HG02678 (cell line): ENCODE measurements around the gene METRNL.
"Not testable (repeated sequence)": the region's sequence is repeated elsewhere in the genome, so short reads cannot be mapped to it uniquely, and the experiment has no call there.

Source experiments
- ATAC-seq: cut with Tn5 transposase; IDR thresholded peaks from one replicate; pipeline ENCODE4 v1.9.1; 2021; ENCODE audit warnings: mild to moderate bottlenecking, moderate library complexity; ENCODE audit not compliant: unreplicated experiment

The METRNL gene, protein sequence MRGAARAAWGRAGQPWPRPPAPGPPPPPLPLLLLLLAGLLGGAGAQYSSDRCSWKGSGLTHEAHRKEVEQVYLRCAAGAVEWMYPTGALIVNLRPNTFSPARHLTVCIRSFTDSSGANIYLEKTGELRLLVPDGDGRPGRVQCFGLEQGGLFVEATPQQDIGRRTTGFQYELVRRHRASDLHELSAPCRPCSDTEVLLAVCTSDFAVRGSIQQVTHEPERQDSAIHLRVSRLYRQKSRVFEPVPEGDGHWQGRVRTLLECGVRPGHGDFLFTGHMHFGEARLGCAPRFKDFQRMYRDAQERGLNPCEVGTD

DNA sequence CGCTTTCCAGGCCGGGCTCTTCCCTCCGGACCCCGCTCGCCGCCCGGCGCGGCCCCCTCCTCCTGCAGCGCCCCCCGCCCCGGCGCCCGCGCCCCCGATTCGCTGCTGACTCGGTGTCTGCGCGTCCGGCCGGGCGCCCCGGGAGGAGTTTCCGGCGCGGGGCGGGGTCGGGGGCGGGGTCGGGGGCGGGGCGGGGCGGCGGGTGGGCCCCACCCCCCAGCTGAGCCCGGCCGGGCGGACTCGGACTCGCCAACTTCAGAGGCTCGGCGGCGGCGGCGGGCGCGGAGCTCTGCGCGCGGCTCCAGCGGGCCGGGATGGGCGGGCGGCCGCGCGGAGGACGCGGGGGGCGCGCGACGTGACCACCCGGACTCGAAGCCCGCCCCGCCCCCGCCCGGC, at the start of gene METRNL:
METRNL (plus strand) TSS at position 258 of the 396 bp plus-strand sequence. CDS start 207 bp downstream, outside the sequence.
- peak; percentile 52 for ATAC-seq

DNA sequence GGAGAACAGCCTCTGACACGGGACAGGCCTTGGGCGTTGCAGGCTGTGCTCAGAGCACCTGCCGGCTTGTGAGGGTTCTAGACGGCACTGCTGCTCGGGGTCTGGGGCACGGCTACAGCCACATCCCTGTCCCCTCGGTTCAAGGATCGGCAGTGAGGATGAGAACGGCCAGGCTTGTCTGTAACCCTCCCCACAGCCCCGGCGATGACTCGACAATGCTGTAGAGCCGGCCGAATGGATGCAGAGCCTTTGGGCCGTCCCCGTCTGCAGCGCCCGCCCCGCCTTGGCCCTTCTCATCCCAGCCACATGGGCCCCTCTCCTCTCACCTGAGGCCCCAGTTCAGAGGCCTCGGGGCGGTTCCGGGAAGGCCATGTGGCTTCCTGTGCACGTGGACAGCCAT, 49.0 kb upstream of the METRNL start:
- no peak for ATAC-seq

DNA sequence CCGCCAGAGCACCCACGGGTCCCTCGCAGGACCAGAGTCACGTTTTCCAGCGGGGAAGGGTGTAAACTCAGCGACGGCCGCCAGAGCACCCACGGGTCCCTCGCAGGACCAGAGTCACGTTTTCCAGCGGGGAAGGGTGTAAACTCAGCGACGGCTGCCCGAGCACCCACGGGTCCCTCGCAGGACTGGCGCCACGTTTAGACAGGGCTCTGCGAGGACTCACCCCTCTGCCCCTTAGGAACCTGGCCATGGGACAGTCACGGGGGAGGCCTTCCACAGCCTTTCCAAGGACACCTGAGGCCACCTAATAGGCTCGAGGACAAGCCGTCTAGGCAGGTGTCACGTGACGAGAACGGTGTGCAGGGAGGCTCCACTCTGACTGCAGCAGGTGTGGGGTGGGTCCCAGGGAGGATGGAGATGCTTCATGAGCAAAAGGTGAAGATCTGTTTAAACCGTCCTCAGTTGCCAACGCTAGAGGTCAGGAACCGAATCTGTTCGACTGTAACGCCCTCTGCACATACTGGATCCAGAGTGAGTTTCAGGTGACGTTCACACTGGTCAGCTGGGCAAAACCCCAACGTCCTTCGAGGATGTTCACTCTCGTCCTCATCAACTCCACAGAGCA, 48.0 kb upstream of the METRNL start:
- no peak for ATAC-seq

DNA sequence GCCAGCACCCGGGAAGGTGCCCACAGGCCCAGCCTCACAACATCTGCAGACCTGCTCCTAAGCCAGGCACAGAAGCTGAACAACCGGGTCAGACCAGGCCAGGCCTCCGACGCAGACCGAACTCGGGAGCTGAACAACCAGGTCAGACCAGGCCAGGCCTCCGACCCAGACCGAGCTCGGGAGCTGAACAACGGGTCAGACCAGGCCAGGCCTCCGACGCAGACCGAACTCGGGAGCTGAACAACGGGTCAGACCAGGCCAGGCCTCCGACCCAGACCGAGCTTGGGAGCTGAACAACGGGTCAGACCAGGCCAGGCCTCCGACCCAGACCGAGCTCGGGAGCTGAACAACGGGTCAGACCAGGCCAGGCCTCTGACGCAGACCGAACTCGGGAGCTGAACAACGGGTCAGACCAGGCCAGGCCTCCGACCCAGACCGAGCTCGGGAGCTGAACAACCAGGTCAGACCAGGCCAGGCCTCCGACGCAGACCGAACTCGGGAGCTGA, 47.4 kb upstream of the METRNL start:
- ATAC-seq: not testable (repeated sequence)

DNA sequence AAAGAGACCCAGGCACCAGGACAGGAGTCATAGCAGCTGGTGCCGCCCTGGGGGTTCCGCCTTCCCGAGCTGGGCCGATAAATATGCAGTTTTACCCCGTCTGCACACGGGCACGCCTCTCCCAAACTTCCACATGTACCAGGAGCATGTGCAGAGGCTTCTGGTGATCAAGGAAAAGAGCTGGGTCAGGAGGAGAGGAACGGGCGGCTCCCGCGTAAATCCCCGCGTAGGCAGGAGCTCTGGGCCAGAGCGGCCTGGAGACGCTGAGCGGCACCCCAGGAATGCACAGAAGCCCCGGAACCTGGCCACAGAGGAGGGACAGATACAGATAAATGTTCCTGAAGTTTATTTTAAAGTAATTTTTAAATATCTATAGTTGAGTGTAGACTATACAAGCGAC, 46.6 kb upstream of the METRNL start:
- no peak for ATAC-seq

DNA sequence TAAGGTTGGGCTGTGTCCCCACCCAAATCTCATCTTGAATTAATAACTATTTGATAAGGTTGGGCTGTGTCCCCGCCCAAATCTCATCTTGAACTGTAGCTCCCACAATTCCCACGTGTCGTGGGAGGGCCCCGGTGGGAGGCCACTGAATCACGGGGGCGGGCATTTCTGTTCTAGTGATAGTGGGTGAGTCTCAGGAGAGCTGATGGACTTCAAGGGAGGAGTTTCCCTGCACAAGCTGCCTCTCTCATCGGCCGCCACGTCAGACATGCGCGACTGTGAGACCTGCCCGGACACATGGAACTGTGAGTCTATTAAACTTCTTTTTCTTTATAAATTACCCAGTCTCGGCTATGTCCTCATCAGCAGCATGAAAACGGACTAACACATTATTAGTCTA, 44.9 kb upstream of the METRNL start:
- no peak for ATAC-seq

DNA sequence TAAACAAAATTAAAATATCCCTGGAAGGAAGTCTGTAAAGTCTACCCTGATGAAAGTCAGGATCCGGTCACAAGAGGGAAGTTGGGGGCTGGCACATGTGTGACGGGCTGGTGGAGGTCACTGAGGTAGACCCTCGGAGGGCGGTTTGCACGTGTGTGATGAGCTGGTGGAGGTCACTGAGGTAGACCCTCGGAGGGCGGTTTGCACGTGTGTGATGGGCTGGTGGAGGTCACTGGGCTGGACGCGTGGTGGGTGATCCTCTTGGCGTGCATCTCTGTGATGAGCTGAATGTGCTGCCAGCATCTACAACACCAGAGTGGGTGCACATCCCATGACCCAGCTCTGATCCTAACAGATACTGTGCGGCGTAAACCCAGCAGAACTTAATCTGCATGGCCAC, 43.7 kb upstream of the METRNL start:
- ATAC-seq: no peak

DNA sequence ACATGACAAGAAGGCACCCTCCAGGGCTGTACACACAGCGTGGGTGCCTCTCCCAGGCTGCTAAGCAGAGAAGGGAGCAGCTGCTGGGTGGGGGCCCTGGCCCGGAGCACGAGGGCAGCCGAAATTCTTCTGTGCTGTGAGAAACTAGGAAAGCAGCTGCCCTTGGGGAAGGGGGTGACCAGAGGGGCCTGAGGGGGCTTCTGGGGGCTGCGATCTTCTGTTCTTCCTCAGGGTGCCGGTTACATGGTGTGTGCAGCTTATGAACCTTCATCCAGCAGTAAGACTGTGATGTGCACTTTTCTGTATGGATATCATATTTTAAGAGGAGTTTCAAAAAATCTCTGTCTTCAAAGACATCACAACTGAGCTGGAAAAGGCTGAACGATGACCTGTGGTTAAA, 43.2 kb upstream of the METRNL start:
- no peak for ATAC-seq

DNA sequence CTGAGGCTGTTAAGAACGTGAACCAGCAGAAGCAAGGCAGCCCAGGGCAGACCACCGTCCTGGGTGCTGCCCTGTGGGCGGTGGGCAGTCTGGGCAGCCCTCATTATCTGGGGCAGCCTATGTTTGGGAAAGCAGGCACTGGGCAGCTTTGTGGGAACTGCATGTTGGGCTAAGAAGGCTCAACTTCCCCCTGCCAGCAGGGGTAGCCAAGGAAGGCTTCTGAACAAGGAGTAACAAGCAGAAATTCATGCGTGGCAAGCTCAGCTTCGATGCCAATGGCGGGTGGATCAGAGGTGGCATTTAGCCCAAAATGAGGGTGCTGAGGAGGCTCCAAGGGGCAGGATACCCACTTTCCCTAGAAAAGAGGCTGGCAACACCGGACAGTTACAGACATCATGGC, 42.7 kb upstream of the METRNL start:
- no peak for ATAC-seq

DNA sequence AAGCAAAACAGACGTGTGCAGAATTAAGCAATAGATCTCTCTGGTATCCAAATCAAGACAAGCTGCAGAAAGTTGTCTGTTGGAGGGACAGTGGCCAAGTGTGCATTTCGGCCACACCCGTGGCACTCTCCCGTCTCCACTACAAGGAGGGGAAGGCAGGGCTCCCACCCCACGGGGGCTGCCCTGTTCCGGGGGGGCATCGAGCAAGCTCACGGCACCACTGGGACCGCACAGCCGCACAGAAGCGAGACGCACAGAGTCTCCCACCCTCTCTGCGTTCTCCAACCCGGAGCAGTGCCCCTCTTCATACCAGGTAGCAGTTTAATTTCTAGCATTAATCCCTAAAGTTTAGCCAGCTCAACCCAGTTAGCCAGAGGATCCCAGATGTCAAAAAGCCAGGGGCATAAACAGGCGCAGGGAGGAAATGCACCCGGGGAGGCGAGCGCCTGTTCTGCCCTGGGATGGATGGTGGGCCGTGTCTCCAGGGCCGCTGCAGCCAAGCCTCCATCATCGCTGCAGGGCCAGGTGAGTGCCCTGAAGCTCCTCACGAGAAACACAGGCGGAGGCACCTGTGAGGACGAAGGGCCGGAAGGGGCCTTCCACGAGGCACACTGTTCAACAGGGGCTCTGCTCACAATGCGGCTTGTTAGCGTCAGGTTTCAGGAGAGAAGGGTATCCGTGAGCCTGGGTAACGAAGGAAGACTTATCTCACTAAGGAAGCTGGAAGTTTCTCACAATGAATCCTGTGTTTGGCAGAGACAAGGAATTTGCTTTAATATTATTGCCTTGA, 42.1 kb upstream of the METRNL start:
- no peak for ATAC-seq

DNA sequence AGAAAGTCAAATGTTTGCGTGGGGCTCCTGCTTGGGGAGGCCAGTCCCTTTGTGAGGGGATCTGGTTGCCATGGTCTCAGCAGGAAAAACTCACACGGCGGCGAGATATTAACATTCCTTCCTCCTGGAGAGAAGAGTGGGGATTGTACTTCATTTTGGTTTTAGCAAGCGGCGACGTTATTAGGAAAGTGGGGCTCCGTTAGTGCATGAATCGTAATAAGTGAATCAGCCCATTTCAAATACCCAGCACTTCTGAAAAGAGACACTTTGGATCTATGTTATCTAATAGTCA, 41.6 kb upstream of the METRNL start:
- ATAC-seq: no peak

DNA sequence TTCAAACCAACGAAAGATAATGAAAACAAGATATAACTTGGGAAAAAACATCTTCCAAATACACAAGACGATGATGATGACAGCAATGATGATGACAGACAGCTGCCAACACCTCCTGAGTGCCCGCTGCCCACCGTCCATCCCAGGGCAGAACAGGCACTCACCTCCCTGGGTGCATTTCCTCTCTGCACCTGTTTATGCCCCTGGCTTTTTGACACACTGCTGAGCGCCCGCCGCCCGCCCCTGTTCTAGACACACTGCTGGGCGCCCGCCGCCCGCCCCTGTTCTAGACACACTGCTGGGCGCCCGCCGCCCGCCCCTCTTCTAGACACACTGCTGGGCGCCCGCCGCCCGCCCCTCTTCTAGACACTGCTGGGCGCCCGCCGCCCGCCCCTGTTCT, 40.4 kb upstream of the METRNL start:
- ATAC-seq: not testable (repeated sequence)

DNA sequence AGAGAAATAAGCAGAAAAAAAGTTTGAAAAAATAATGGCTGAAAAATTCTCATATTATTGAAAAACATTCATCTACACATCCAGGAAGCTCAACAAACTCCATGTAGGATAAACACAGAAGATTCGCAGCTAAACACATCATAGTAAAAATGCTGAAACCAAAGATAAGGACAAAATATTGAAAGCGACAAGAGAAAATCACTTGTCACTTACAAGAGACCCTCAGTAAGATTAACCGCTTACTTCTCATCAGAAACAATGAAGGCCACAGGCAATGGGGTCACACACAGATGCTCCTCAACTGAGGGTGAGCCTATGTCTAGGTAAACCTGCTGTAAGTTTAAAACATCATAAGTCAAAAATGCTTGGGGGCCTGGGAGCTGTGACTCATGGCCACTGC, 38.1 kb upstream of the METRNL start:
- ATAC-seq: no peak

DNA sequence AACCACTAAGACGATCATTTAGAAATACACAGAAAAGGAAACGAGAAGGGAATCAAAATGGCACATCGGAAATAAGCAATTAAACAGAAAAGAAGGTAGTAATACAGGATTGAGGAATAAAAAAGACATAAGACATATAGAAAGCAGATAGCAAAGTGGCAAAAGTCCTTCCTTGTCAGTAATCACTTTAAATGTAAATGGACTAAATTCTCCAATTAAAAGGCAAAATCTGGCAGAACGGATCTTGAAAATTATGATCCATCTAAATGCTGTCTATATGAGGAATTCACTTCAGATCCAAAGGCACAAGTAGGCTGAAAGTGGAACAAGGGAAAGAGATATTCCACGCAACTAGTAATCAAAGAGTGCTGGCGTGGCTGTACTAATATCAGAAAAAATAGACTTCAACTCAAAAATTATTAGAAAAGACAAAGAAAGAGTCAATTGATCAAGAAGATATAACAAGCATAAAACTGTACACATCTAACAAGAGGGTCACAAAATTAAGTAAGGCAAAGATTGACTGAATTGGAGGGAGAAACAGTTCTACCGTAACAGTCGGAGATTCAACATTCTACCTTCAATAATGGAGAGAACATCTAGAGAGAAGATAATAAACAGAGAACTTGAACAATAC, 36.8 kb upstream of the METRNL start:
- no peak for ATAC-seq

DNA sequence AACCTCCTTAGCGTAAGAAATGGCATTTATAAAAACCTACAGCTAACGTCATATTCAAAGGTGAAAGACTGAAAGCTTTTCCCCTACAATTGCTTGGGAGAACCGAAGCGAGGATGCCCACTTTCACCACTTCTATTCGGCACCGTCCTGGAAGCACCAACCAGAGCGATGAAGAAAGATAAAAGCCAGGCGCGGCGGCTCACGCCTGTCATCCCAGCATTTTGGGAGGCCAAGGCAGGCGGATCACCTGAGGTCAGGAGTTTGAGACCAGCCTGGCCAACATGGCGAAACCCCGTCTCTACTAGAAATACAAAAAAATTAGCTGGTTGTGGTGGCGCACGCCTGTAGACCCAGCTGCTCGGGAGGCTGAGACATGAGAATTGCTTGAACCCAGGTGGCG, 34.9 kb upstream of the METRNL start:
- not testable (repeated sequence) for ATAC-seq

DNA sequence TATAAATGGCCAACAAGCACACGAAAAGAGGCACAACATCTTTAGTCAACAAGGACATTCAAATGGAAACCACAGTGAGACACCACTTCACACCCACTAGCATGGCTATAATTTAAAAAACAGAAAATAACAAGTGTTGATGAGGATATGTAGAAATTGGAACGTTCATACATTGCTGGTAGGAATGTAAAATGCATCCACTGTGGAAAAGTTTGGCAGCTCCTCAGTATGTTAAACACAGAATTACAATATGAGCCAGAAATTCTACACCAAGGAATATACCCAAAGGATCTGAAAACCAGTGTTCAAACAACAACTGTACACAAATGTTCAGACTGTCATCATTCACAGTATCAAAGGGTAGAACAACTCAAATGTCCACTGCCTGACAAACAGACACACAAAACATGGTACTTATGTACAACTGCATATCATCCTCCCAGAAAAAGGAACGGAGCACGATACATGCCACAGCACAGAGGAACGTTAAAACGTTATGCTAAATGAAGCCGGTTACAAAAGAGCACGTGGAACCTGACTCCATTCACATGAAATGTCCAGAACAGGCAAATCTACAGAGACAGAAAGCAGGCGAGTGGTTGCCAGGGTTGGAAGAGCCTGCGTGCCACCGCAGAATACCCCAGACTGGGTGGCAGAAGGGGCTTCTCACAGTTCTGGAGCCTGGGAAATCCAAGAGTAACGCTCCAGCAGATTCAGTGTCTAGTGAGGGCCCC, 32.8 kb upstream of the METRNL start:
- no peak for ATAC-seq

DNA sequence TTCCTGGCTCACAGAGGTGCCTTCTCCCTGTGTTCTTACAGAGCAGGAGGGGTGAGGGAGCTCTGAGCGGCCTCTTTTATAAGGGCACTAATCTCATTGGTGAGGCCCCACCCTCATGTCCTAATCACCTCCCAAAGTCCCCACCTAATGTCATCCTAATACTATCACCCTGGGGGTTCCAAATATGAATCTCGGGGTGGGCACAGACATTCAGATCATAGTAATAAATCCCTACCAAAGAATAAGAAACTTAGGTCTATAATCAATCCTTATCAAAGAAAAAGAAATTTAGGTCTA, 32.3 kb upstream of the METRNL start:
- no peak for ATAC-seq

DNA sequence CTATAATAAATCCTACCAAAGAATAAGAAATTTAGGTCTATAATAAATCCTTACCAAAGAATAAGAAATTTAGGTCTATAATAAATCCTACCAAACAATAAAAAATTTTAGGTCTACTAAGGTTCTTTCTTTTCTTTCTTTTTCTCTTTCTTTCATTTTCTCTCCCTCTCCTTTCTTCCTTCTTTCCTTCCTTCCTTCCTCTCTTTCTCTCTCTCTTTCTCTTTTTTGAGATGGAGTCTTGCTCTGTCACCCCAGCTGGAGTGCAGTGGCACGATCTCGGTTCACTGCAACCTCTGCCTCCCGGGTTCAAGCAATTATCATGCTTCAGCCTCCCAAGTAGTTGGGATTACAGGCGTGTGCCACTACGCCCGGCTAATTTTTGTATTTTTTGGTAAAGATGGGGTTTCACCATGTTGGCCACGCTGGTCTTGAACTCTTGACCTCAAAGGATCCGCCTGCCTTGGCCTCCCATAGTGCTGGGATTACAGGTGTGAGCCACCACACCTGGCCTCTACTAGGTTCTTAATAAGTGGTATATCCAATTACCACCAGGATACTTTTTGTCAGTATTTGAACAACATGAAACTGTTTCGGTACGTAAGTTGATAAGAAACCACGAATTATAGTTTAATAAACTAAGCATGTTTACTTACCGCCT, 31.5 kb upstream of the METRNL start:
- not testable (repeated sequence) for ATAC-seq

DNA sequence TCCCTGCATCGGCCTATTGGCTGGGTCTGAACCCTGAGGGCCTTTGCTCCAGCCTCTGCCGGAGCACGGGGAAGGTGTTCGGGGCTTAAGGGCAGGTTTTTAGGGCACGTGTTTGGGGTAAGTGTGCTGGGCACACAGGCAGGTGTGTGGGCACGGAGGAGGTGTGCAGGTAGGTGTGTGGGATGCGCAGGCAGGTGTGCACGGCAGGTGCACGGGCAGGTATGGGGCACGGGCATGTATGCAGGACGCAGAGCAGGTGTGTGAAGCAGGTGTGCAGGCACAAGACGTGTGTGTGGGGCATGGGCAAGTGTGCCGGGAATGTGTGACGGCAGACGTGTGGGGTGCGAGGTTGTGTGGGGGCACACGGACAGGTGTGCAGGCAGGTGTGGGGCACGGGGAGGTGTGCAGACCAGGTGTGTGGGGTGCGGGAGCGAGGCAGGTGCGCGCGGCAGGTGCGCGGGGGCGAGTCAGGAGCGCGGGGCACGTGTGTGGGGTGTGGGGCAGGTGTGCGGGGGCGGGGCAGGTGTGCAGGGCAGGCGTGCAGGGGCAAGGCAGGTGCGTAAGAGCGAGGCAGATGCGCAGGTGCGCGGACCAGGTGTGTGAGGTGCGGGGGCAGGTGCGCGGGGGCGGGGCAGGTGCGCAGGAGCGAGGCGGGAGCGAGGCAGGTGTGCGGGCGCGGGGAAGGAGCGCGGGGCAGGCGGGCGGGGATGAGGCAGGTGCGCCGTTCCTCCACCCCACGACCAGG, 28.6 kb upstream of the METRNL start:
- no peak for ATAC-seq
